ENCODE data around the gene GARNL3. TPM values are rescaled to one million over a fixed set of nuclear protein-coding genes. Genes with fewer than 3 reads are reported as not detected.

Gene GARNL3
- total RNA-seq, 1 experiment from 2014 or later: 6.1 TPM

GRCh38 chr9:127216888-127217217 is 47.7 kb upstream of the GARNL3 start:
- intact Hi-C loops (cut with micrococcal nuclease): loop anchor here (10.0 kb wide), 2 partner anchors 228 to 708 kb away; no protein-coding TSS in a partner anchor
- DNase-seq (ENCODE audit: unreplicated experiment): no peak
- peaks cover 6% of the 10 kb centered on the region for H3K4me1 Mint-ChIP-seq (ENCODE audit: insufficient read depth, unreplicated experiment)
- no peaks in the 10 kb centered on the region for H3K36me3 Mint-ChIP-seq (ENCODE audit: insufficient read depth, unreplicated experiment)
- H3K9me3 Mint-ChIP-seq (ENCODE audit: unreplicated experiment): no peaks in the 10 kb centered on the region
- H3K27ac Mint-ChIP-seq (ENCODE audit: low read depth, unreplicated experiment): no peak overlapping the region
- BruUV-seq (replicated peaks): no TSS peak
- no peak overlapping the region for H3K4me3 Mint-ChIP-seq (ENCODE audit: unreplicated experiment)
- ChIA-PET POLR2A (interaction anchor here (1.2 kb wide), 1 partner anchor 8 kb away, joined by 4 read pairs; no protein-coding TSS in a partner anchor), CTCF (interaction anchor here (1.5 to 2.3 kb wide), 2 partner anchors 17 to 251 kb away, joined by 6 to 15 read pairs; no protein-coding TSS in a partner anchor)
- TF ChIP-seq CTCF (IDR thresholded peaks at IDR 0.05; ENCODE audit: unreplicated experiment): no peak
- peaks cover 9% of the 10 kb centered on the region for H3K27me3 Mint-ChIP-seq (ENCODE audit: insufficient read depth, unreplicated experiment)

DNA sequence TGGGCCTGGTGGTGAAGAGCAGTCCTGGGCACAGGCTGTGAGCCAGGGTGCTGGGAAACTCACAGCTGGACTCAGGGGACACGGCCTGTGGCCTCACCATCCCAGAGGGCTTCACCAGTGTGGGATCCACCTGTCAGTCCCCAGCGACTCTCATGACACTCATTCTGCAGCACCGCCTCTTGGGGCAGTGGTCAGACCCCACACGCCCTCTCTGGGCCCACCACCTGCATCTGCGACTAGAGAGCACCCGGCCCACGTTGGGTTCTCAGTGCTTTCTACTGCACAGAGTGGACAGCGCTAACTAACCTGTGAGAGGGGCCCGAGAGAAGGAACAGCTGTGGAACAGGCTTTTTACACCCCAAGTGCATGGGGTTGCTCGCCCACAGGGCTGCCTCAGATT is 45.8 kb upstream of the GARNL3 start:
- no peaks in the 10 kb centered on the region for H3K36me3 Mint-ChIP-seq (ENCODE audit: insufficient read depth, unreplicated experiment)
- intact Hi-C loops (cut with micrococcal nuclease): loop anchor here (10.0 kb wide), 2 partner anchors 226 to 706 kb away; no protein-coding TSS in a partner anchor
- no TSS peak for BruUV-seq (replicated peaks)
- CTCF ChIA-PET: interaction anchor here (0.7 to 1.2 kb wide), 2 partner anchors 20 to 278 kb away, joined by 3 to 5 read pairs; no protein-coding TSS in a partner anchor
- DNase-seq (ENCODE audit: unreplicated experiment): no peak
- H3K4me3 Mint-ChIP-seq (ENCODE audit: unreplicated experiment): no peak overlapping the region
- no peaks in the 10 kb centered on the region for H3K9me3 Mint-ChIP-seq (ENCODE audit: unreplicated experiment)
- TF ChIP-seq CTCF (IDR thresholded peaks at IDR 0.05; ENCODE audit: unreplicated experiment): no peak
- no peak overlapping the region for H3K27ac Mint-ChIP-seq (ENCODE audit: low read depth, unreplicated experiment)
- peaks cover 28% of the 10 kb centered on the region for H3K27me3 Mint-ChIP-seq (ENCODE audit: insufficient read depth, unreplicated experiment)
- POLR2A ChIA-PET: interaction anchor here (0.5 to 1.3 kb wide), 3 partner anchors 23 to 232 kb away, joined by 3 read pairs; partner anchors contain the start of genes LRSAM1 and RPL12
- H3K4me1 Mint-ChIP-seq (ENCODE audit: insufficient read depth, unreplicated experiment): peaks cover 6% of the 10 kb centered on the region

- peaks cover 3% of the 10 kb centered on the region for H3K4me1 Mint-ChIP-seq (ENCODE audit: insufficient read depth, unreplicated experiment)
- CTCF ChIA-PET: no interaction called here
- no peaks in the 10 kb centered on the region for H3K9me3 Mint-ChIP-seq (ENCODE audit: unreplicated experiment)
- H3K36me3 Mint-ChIP-seq (ENCODE audit: insufficient read depth, unreplicated experiment): no peaks in the 10 kb centered on the region
- intact Hi-C loops (cut with micrococcal nuclease): loop anchor here (10.0 kb wide), 2 partner anchors 225 to 705 kb away; no protein-coding TSS in a partner anchor
- H3K27ac Mint-ChIP-seq (ENCODE audit: low read depth, unreplicated experiment): no peak overlapping the region
- POLR2A ChIA-PET: interaction anchor here (0.5 to 1.3 kb wide), 2 partner anchors 22 to 232 kb away, joined by 3 read pairs; partner anchors contain the start of genes LRSAM1 and RPL12
- no TSS peak for BruUV-seq (replicated peaks)
- no peak overlapping the region for H3K4me3 Mint-ChIP-seq (ENCODE audit: unreplicated experiment)
- DNase-seq (ENCODE audit: unreplicated experiment): no peak
- peaks cover 29% of the 10 kb centered on the region for H3K27me3 Mint-ChIP-seq (ENCODE audit: insufficient read depth, unreplicated experiment)
- no peak for TF ChIP-seq CTCF (IDR thresholded peaks at IDR 0.05; ENCODE audit: unreplicated experiment)
Observed at GRCh38 chr9:127219520-127219919, 45.1 kb upstream of the GARNL3 start.

GRCh38 chr9:127221695-127222094 is 42.9 kb upstream of the GARNL3 start:
- H3K4me1 Mint-ChIP-seq (ENCODE audit: insufficient read depth, unreplicated experiment): no peaks in the 10 kb centered on the region
- H3K9me3 Mint-ChIP-seq (ENCODE audit: unreplicated experiment): no peaks in the 10 kb centered on the region
- H3K27me3 Mint-ChIP-seq (ENCODE audit: insufficient read depth, unreplicated experiment): peaks cover 29% of the 10 kb centered on the region
- POLR2A ChIA-PET: interaction anchor here (1.2 kb wide), 1 partner anchor 198 kb away, joined by 4 read pairs; no protein-coding TSS in a partner anchor
- TF ChIP-seq CTCF (IDR thresholded peaks at IDR 0.05; ENCODE audit: unreplicated experiment): no peak
- no peak for DNase-seq (ENCODE audit: unreplicated experiment)
- no peaks in the 10 kb centered on the region for H3K36me3 Mint-ChIP-seq (ENCODE audit: insufficient read depth, unreplicated experiment)
- H3K27ac Mint-ChIP-seq (ENCODE audit: low read depth, unreplicated experiment): no peak overlapping the region
- no peak overlapping the region for H3K4me3 Mint-ChIP-seq (ENCODE audit: unreplicated experiment)
- CTCF ChIA-PET: interaction anchor here (0.6 kb wide), 1 partner anchor 126 kb away, joined by 3 read pairs; no protein-coding TSS in a partner anchor
- no TSS peak for BruUV-seq (replicated peaks)
- intact Hi-C loops (cut with micrococcal nuclease): no loop called here

Measured in MCF 10A (cell line).